Omental fat pad (tissue), 4 donors: Measurements from ENCODE around the gene BZW2. TPM values are rescaled to one million over a fixed set of nuclear protein-coding genes. Genes with fewer than 3 reads are reported as not detected.
"Not testable (repeated sequence)": the region's sequence is repeated elsewhere in the genome, so short reads cannot be mapped to it uniquely, and the experiment has no call there.

ENCODE experiments used
- ATAC-seq: fragments of 150-250 bp; one replicate; pipeline ENCODE4 v1.9.1; 2016; ENCODE audit warnings: mild to moderate bottlenecking, moderate library complexity; ENCODE audit not compliant: low FRiP score
- DNase-seq: peaks from one replicate; pipeline ENCODE4 v3.0.0-alpha.2; 2019; ENCODE audit warnings: low spot score
- CTCF ChIP-seq, 3 donors: fragments of 450-650 bp; IDR thresholded peaks; one replicate each; pipeline ENCODE4 v1.5.1; 2016 to 2017; ENCODE audit warnings: antibody characterized with exemption in 3 of 3, mild to moderate bottlenecking in 3 of 3, moderate library complexity in 2 of 3
- total RNA-seq, 4 donors: library from RNA; depleted of rRNA; stranded (reverse); fragments of >200 nt; gene quantifications; one replicate each; pipeline ENCODE4 v1.1.0, GENCODE V29; 2016

Gene BZW2
- total RNA-seq, 4 donors from 2014 or later: 44.9 to 92.7 (median 55.4) TPM

DNA sequence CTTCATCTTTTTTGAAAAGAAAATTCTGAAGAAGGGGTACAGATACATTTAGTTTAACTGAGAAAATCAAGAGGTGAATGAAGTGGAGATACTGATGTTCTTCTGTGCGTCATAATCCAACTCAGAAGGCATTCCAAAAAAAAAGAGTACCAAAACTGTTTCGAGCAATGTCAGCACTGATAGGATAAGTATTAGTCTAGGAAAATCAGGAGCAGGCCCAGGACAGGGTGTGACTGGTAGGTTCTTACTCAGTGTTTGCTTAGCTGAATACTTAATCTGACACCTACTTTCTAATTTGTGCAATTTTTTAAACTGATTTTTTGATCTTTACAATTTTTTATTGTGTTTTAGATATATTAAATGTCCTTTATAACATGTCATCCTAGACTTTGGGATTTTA lies 4.3 kb downstream of the BZW2 start:
- no peak for DNase-seq
- TF ChIP-seq CTCF (IDR thresholded peaks at IDR 0.05): no peak
- ATAC-seq: no peak

DNA sequence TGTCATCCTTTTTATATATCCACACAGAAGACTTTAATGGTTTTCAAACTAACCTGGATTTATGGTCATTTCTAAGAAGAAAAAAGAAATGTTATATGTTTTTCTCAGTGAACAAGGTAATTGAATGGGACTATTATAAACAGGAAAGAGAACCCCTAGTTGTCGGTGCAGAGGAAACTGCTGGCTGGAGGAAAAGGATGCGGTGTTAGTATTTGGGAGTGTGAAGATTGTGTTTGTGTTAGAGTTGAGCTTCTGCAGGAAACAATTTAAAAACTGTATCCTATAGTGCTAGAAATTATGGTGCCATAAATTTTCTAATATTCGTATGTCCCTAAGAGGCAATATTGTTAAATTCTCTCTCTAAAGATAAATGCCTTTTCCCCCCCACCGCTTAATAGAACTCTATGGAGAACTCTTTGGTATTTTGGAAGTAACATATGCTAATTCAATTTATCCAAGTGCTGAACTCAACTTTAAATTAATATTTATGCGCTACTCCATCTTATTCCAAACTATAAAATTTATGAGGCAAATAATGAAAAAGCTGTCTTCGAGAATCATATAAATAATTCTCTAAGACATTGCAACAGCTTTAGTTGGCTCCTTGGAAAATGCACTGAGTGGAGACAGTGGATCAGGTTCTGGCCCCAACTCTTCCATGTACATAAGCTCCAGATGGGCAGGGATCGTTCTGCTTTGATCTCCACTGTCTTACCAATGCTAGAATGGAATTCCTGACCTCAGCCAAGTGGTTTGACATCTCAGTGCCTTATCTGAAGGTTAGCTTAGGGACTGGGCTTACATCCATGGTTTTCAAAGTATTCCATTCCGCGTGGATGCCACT lies 5.6 kb downstream of the BZW2 start:
- DNase-seq (no peak), ATAC-seq (no peak)
- TF ChIP-seq CTCF (IDR thresholded peaks at IDR 0.05): no peak

- no peak for TF ChIP-seq CTCF (IDR thresholded peaks at IDR 0.05)
- DNase-seq (no peak), ATAC-seq (no peak)
Measured at GRCh38 chr7:16652240-16652583, 6.2 kb downstream of the BZW2 start.

DNA sequence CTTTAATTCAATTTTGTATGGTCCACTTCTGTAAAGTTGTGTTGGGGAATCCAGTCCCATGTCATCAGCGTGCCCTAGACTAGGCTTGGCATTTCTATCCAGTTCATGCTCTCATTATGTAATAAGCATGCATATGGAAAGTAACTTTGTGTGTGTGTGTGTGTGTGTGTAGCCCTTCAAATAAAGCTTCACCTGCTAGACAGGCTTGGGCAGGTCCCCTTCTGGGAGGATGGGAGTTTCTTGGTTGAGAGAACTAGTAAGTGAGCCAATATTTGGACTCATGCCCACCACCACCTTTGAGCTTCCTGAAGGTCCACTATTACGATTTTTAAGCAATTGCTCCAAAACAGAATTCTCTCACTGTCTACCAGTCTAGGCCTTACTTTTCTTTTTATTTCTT lies 6.9 kb downstream of the BZW2 start:
- DNase-seq: no peak
- no peak for ATAC-seq
- TF ChIP-seq CTCF (IDR thresholded peaks at IDR 0.05): no peak

DNA sequence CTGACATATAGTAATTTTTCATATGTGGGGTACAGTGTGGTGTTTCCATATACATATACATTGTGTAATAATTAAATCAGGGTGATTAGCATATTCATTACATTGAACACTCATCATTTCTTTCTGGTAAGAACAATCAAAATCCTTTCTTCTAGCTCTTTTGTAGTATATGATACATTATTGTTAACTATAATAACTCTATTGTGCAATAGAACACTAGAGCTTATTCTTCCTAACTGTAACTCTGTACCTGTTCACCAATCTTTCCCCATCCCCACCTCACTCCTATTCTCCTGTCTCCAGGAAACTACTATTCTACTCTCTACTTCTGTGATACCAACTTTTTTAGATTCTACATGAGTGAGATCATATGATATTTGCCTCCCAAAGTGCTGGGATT lies 9.4 kb downstream of the BZW2 start:
- DNase-seq: no peak
- no peak for ATAC-seq
- no peak for TF ChIP-seq CTCF (IDR thresholded peaks at IDR 0.05)

DNA sequence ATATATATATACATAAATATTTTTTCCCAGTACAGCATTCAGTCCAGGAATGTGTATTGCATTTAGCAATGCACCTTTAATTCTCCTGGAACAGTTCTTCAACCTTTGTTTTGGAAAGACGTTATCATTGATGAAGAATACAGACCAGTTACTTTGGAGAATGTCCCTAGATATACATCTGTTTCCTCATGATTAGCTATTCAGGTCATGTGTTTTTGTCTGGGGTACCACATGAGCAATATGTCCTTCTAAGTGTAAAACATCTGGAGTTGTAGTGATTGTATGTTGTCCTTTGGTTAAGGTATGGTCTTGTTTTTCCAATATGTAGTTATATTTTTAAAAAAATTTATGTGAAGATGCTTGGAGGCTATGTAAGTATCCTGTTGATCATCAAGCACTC lies 10.2 kb downstream of the BZW2 start:
- TF ChIP-seq CTCF (IDR thresholded peaks at IDR 0.05): no peak
- ATAC-seq (no peak), DNase-seq (no peak)

DNA sequence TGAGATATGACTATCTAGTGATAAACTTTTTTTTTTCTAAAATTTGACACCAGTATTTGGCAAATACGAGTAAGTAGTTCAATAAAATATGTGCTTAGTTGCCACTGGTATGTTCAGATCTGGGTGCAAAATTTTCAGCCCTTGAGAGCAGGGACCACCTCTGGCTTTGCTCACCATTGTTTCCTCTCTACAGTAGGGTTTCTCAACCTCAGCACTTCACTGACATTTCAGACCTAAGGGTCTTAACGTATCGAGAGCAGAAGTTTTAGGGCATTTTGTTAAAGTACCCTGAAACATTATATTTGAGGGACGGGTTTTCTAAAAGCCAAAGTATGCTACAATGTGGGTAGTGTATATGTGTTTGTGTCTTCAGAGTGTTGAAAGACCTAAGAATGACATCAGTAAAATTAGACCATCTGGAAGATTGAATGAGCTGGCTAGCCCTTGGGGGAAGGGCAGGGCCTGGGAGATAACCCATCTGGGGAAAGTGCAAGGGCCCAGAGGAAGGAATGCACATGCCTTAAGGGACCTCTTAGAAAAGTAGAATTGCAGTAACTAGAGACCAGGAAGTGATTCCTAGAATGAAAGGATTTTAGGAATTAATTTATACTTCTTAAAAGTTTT lies 11.8 kb downstream of the BZW2 start:
- DNase-seq (no peak), ATAC-seq (peak; percentile 37)
- TF ChIP-seq CTCF (IDR thresholded peaks at IDR 0.05): no peak

DNA sequence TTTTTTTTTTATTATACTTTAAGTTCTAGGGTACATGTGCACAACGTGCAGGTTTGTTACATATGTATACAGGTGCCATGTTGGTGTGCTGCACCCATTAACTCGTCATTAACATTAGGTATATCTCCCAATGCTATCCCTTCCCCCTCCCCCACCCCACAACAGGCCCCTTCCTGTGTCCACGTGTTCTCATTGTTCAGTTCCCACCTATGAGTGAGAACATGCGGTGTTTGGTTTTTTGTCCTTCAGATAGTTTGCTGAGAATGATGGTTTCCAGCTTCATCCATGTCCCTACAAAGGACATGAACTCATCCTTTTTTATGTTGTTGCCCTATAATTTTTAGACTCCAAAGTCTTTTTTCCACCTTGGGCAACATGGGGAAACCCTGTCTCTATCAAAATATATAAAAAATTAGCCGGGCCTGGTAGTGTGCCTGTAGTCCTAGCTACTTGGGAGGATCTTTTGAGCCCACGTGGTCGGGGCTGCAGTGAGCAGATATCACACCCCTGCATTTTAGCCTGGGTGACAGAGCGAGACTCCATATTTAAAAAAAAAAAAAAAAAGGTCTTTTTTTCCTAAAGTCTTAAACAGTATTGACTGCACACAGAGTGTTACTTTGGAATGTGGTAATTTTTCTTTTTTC lies 14.0 kb downstream of the BZW2 start:
- not testable (repeated sequence) for DNase-seq, ATAC-seq
